Motor neuron (in vitro differentiated cells): ENCODE measurements around the gene CNTNAP1. TPM values are rescaled to one million over a fixed set of nuclear protein-coding genes. Genes with fewer than 3 reads are reported as not detected.
"Not testable (repeated sequence)": the region's sequence is repeated elsewhere in the genome, so short reads cannot be mapped to it uniquely, and the experiment has no call there.

Source experiments
- ATAC-seq, 8 experiments: fragments of 200-7000 bp; cut with Tn5 transposase; replicated peaks in 6 of 8; 2 replicates each; pipeline ENCODE4 v1.8.0; 2021; ENCODE audit warnings: mild to moderate bottlenecking in 8 of 8, moderate library complexity in 8 of 8
- H3K27ac ChIP-seq, 2 donors: fragments of 250-450 bp; sonication (Bioruptor Pico); 2 replicates each; pipeline ENCODE4 v1.9.0; 2021; ENCODE audit warnings: antibody characterized with exemption in 2 of 2, mild to moderate bottlenecking in 2 of 2, moderate library complexity in 1 of 2
- H3K4me1 ChIP-seq, 2 donors: fragments of 250-450 bp; sonication (Bioruptor Pico); replicated peaks in 1 of 2; 2 replicates each; pipeline ENCODE4 v1.6.1; 2021; ENCODE audit warnings: antibody characterized with exemption in 2 of 2, mild to moderate bottlenecking in 2 of 2, moderate library complexity in 1 of 2
- H3K4me3 ChIP-seq, 5 donors: fragments of 250-450 bp; sonication (Bioruptor Pico); 2 replicates each; pipeline ENCODE4 v1.9.0; 2021; ENCODE audit warnings: antibody characterized with exemption in 5 of 5, mild to moderate bottlenecking in 5 of 5, moderate library complexity in 4 of 5
- WGBS, 10 experiments: fragments of 450-650 bp; shearing (Covaris generic); methylation state at CpG; one replicate each; pipeline ENCODE4 v1.0.0; 2022; 5-methylcytosine and 5-hydroxymethylcytosine counted together
- in situ Hi-C, 9 experiments: fragments of 400-800 bp; cut with MboI; loops; one replicate each; pipeline ENCODE4 v1.15.0; 2021; ENCODE audit warnings: low sequenced_read_pairs in 9 of 9, low pct_unique_long_range_greater_than_20kb in 2 of 9; ENCODE audit not compliant: unreplicated experiment in 9 of 9
- total RNA-seq, 8 experiments: library from RNA; unstranded; fragments of 300-600 nt; gene quantifications; 2 replicates each; pipeline versions ENCODE4 v1.2.3 to v1.2.4, GENCODE V29; 2022

CNTNAP1 gene
- total RNA-seq, 8 experiments from 2014 or later = 2.4 to 33.9 (median 14.1) TPM

GRCh38 chr17:42659932-42660274 is 22.4 kb upstream of the CNTNAP1 start:
- peak in 7 of 8 experiments; percentile 1 to 29 (median 13) for ATAC-seq

GRCh38 chr17:42660692-42661345 is 21.5 kb upstream of the CNTNAP1 start:
- 9 to 100% (median 83%) methylated on average over 1 to 6 of the region's 7 CpGs for WGBS, 10 experiments
- no peak overlapping the region for H3K27ac ChIP-seq
- in situ Hi-C loops = no loop called here
- H3K4me1 ChIP-seq = peaks cover 7 to 10% of the 10 kb centered on the region in 2 donors
- ATAC-seq = peak in 2 of 8 experiments; percentile 22 to 31
- H3K4me3 ChIP-seq = peak overlapping the region in 1 of 5 donors; percentile 16

More at GRCh38 chr17:42659932-42660274, 22.4 kb upstream of the CNTNAP1 start:
- H3K4me1 ChIP-seq, H3K27ac ChIP-seq, in situ Hi-C loops: not testable (repeated sequence)
- no CpG with 5 or more reads among the region's 14 CpGs for WGBS, 10 experiments
- H3K4me3 ChIP-seq = peak overlapping the region; percentile 33 to 50 (median 48)

- peaks cover 2 to 4% of the 10 kb centered on the region in 2 donors for H3K4me1 ChIP-seq
- ATAC-seq = peak in 2 of 8 experiments; percentile 5 to 6
- in situ Hi-C loops = no loop called here
- H3K4me3 ChIP-seq = no peak overlapping the region
- no peak overlapping the region for H3K27ac ChIP-seq
- 80 to 100% (median 91%) methylated on average over 1 to 8 of the region's 14 CpGs; no CpG with 5 or more reads in 6 of the 10 experiments for WGBS, 10 experiments
These were observed 16.7 kb upstream of the CNTNAP1 start for GRCh38 chr17:42665581-42666001.

GRCh38 chr17:42666126-42666525 is 16.2 kb upstream of the CNTNAP1 start:
- in situ Hi-C loops, H3K4me3 ChIP-seq, ATAC-seq, H3K27ac ChIP-seq, H3K4me1 ChIP-seq: not testable (repeated sequence)
- 40 to 100% methylated on average over 1 of the region's 16 CpGs; no CpG with 5 or more reads in 8 of the 10 experiments for WGBS, 10 experiments

- WGBS, 10 experiments = 52 to 100% (median 77%) methylated on average over 1 to 5 of the region's 7 CpGs; no CpG with 5 or more reads in 4 of the 10 experiments
- no peaks in the 10 kb centered on the region for H3K4me1 ChIP-seq
- no peak overlapping the region for H3K27ac ChIP-seq
- in situ Hi-C loops = no loop called here
- H3K4me3 ChIP-seq = no peak overlapping the region
- peak; percentile 46 to 97 (median 68) for ATAC-seq
These were observed 15.0 kb upstream of the CNTNAP1 start for GRCh38 chr17:42667088-42667951.

GRCh38 chr17:42669705-42669976 is 12.7 kb upstream of the CNTNAP1 start:
- Histone ChIP-seq H3K4me3 (no peak overlapping the region), H3K27ac (no peak overlapping the region), H3K4me1 (peaks cover 7% of the 10 kb centered on the region in 2 donors)
- in situ Hi-C loops = no loop called here
- ATAC-seq = no peak
- WGBS, 10 experiments = 80 to 100% (median 80%) methylated on average over 1 to 4 of the region's 12 CpGs; no CpG with 5 or more reads in 7 of the 10 experiments

GRCh38 chr17:42669977-42670788 is 12.1 kb upstream of the CNTNAP1 start:
- H3K4me1 ChIP-seq = peaks cover 9 to 12% of the 10 kb centered on the region in 2 donors
- in situ Hi-C loops = no loop called here
- 48 to 100% (median 78%) methylated on average over 1 to 11 of the region's 87 CpGs; no CpG with 5 or more reads in 6 of the 10 experiments for WGBS, 10 experiments
- no peak overlapping the region for H3K27ac ChIP-seq
- H3K4me3 ChIP-seq = no peak overlapping the region
- peak in 3 of 8 experiments; percentile 8 to 53 (median 48) for ATAC-seq

- ATAC-seq = no peak
- WGBS, 10 experiments = 58 to 100% (median 93%) methylated on average over 1 to 23 of the region's 50 CpGs; no CpG with 5 or more reads in 5 of the 10 experiments
- no peak overlapping the region for H3K27ac ChIP-seq
- peaks cover 9 to 12% of the 10 kb centered on the region in 2 donors for H3K4me1 ChIP-seq
- in situ Hi-C loops = no loop called here
- no peak overlapping the region for H3K4me3 ChIP-seq
These were observed 11.3 kb upstream of the CNTNAP1 start for GRCh38 chr17:42670789-42671657.

- H3K4me3 ChIP-seq = no peak overlapping the region
- ATAC-seq = no peak
- in situ Hi-C loops = no loop called here
- WGBS, 10 experiments = 78% methylated on average over 8 of the region's 28 CpGs; no CpG with 5 or more reads in 9 of the 10 experiments
- H3K4me1 ChIP-seq = peaks cover 9 to 12% of the 10 kb centered on the region in 2 donors
- H3K27ac ChIP-seq = no peak overlapping the region
These were observed 10.3 kb upstream of the CNTNAP1 start for GRCh38 chr17:42672038-42672437.

- H3K4me3 ChIP-seq = no peak overlapping the region
- no peak for ATAC-seq
- no peak overlapping the region for H3K27ac ChIP-seq
- in situ Hi-C loops = no loop called here
- 80 to 100% (median 99%) methylated on average over 1 to 8 of the region's 30 CpGs; no CpG with 5 or more reads in 6 of the 10 experiments for WGBS, 10 experiments
- peaks cover 16 to 18% of the 10 kb centered on the region in 2 donors for H3K4me1 ChIP-seq
These were observed 9.0 kb upstream of the CNTNAP1 start for GRCh38 chr17:42673266-42673884.

- peak in 2 of 8 experiments; percentile 3 to 22 for ATAC-seq
- in situ Hi-C loops = no loop called here
- H3K27ac ChIP-seq = no peak overlapping the region
- H3K4me3 ChIP-seq = peak overlapping the region in 2 of 5 donors; percentile 73 to 80
- 26 to 100% (median 60%) methylated on average over 1 to 4 of the region's 32 CpGs; no CpG with 5 or more reads in 7 of the 10 experiments for WGBS, 10 experiments
- peaks cover 16 to 23% of the 10 kb centered on the region in 2 donors for H3K4me1 ChIP-seq
These were observed 8.2 kb upstream of the CNTNAP1 start for GRCh38 chr17:42673885-42674754.
